ENCODE data around the gene WDR55.
"Not testable (repeated sequence)": the region's sequence is repeated elsewhere in the genome, so short reads cannot be mapped to it uniquely, and the experiment has no call there.

Gene WDR55

GRCh38 chr5:140664030-140664358, 710 bp upstream of the WDR55 start:
- H3K36me3 ChIP-seq (ENCODE audit: control insufficient read depth, insufficient read depth, low read length), result peaks cover 28% of the 10 kb centered on the region
- H3K27me3 ChIP-seq (replicated peaks; ENCODE audit: control insufficient read depth, insufficient read depth, low read length), result no peaks in the 10 kb centered on the region
- no peak for DNase-seq (ENCODE audit: extremely low read depth, insufficient read length)
- TF ChIP-seq, protein P1, sequence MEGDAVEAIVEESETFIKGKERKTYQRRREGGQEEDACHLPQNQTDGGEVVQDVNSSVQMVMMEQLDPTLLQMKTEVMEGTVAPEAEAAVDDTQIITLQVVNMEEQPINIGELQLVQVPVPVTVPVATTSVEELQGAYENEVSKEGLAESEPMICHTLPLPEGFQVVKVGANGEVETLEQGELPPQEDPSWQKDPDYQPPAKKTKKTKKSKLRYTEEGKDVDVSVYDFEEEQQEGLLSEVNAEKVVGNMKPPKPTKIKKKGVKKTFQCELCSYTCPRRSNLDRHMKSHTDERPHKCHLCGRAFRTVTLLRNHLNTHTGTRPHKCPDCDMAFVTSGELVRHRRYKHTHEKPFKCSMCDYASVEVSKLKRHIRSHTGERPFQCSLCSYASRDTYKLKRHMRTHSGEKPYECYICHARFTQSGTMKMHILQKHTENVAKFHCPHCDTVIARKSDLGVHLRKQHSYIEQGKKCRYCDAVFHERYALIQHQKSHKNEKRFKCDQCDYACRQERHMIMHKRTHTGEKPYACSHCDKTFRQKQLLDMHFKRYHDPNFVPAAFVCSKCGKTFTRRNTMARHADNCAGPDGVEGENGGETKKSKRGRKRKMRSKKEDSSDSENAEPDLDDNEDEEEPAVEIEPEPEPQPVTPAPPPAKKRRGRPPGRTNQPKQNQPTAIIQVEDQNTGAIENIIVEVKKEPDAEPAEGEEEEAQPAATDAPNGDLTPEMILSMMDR (IDR thresholded peaks at IDR 0.05; ENCODE audit: insufficient read depth, low read length, poor library complexity, severe bottlenecking), result no peak
- peak overlapping the region; percentile 79 for H3K4me3 ChIP-seq (replicated peaks; ENCODE audit: low read depth, low read length)

- not testable (repeated sequence) for H3K4me3 ChIP-seq (replicated peaks; ENCODE audit: low read depth, low read length); DNase-seq (ENCODE audit: extremely low read depth, insufficient read length); H3K27me3 ChIP-seq (replicated peaks; ENCODE audit: control insufficient read depth, insufficient read depth, low read length)
- H3K36me3 ChIP-seq (ENCODE audit: control insufficient read depth, insufficient read depth, low read length), result peaks cover 39% of the 10 kb centered on the region
Observed at GRCh38 chr5:140671035-140671434, 6.3 kb downstream of the WDR55 start.

GRCh38 chr5:140671472-140672125, 6.9 kb downstream of the WDR55 start:
- Histone ChIP-seq H3K4me3 (replicated peaks; ENCODE audit: low read depth, low read length) (no peak overlapping the region), H3K36me3 (ENCODE audit: control insufficient read depth, insufficient read depth, low read length) (peaks cover 42% of the 10 kb centered on the region), H3K27me3 (replicated peaks; ENCODE audit: control insufficient read depth, insufficient read depth, low read length) (no peaks in the 10 kb centered on the region)
- TF ChIP-seq, protein P1 (IDR thresholded peaks at IDR 0.05; ENCODE audit: insufficient read depth, low read length, poor library complexity, severe bottlenecking), result no peak
- no peak for DNase-seq (ENCODE audit: extremely low read depth, insufficient read length)

GRCh38 chr5:140672455-140673186, 7.9 kb downstream of the WDR55 start:
- TF ChIP-seq, protein P1 (IDR thresholded peaks at IDR 0.05; ENCODE audit: insufficient read depth, low read length, poor library complexity, severe bottlenecking), result no peak
- H3K27me3 ChIP-seq (replicated peaks; ENCODE audit: control insufficient read depth, insufficient read depth, low read length), result no peaks in the 10 kb centered on the region
- peak; percentile 26 for DNase-seq (ENCODE audit: extremely low read depth, insufficient read length)
- peaks cover 51% of the 10 kb centered on the region for H3K36me3 ChIP-seq (ENCODE audit: control insufficient read depth, insufficient read depth, low read length)
- no peak overlapping the region for H3K4me3 ChIP-seq (replicated peaks; ENCODE audit: low read depth, low read length)

DNA sequence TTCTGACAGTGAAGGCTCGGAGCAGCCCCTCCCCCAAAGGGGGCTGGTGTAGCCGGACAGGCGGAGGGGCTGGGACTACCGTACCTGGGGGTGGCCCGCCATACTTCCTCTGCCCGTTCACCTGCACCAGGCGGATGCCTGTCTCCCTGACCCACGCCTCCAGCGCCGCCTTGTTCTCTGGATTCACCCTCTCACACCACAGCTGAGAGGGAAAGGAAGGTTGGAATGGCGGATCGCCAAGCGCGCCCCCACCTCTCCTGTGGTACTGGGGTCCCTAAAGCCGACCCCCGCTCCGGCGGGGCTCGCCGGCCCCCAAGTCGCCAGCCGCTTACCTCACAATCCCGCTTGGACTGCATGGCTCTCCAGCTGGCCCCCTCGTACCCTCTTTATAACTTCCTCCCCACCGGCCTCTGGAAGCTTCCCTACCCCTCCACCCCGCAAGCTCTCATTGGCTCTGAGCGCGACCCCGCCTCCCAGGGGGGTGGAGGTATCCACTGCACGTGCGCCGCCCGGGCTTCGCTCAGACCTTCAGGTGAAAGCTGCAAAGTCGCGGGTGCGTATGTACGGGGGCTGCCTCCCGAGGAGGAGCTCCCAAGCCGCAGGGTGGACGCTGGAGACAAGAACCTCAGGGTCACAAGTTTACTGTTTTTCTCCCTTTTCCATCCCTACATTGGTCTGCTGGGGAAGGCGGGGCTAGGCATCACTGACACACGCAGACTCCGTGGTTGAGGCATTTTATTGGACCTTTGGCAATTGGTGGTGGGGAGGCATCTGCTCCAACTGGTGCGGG, 8.7 kb downstream of the WDR55 start, which contains the start of gene DND1:
Gene DND1 (minus strand): TSS at position 390 of the 790 bp plus-strand sequence. CDS start 34 bp downstream, at position 356.
- TF ChIP-seq, protein P1 (IDR thresholded peaks at IDR 0.05; ENCODE audit: insufficient read depth, low read length, poor library complexity, severe bottlenecking), result no peak
- no peak within 1 kb of the TSS for H3K4me3 ChIP-seq (replicated peaks; ENCODE audit: low read depth, low read length)
- DNase-seq (ENCODE audit: extremely low read depth, insufficient read length), result peak; percentile 19
- H3K36me3 ChIP-seq (ENCODE audit: control insufficient read depth, insufficient read depth, low read length), result peaks cover 47% of the 10 kb centered on the region
- no peaks in the 10 kb centered on the region for H3K27me3 ChIP-seq (replicated peaks; ENCODE audit: control insufficient read depth, insufficient read depth, low read length)

DNA sequence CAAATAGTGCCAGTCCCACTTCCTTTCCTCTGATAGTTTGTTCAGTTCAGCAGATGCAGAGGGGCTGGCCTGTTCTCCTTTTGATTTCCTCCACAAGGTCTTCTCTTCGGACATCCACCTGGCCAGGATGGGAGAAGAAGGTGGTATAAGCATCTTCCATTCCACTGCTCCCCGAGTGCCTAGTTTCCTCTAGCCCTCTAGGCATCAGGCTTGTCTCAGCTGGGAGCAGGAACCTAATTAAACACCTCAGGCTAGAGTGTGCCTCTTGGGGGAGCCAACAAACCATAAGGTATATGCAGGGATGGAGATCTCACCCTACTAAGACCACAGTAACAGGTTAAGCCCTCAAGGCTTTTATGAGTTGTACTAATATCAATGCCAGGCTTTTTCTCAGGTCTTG, 9.5 kb downstream of the WDR55 start:
- Histone ChIP-seq H3K4me3 (replicated peaks; ENCODE audit: low read depth, low read length) (no peak overlapping the region), H3K36me3 (ENCODE audit: control insufficient read depth, insufficient read depth, low read length) (peaks cover 44% of the 10 kb centered on the region)

More for the DNA sequence above, 9.5 kb downstream of the WDR55 start:
- DNase-seq (ENCODE audit: extremely low read depth, insufficient read length), result no peak
- TF ChIP-seq, protein P1 (IDR thresholded peaks at IDR 0.05; ENCODE audit: insufficient read depth, low read length, poor library complexity, severe bottlenecking), result no peak
- no peaks in the 10 kb centered on the region for H3K27me3 ChIP-seq (replicated peaks; ENCODE audit: control insufficient read depth, insufficient read depth, low read length)

Measured in GM06990 (cell line).